Stimulated activated CD4-positive, alpha-beta T cell treated with anti-CD3 and anti-CD28 coated beads, Interleukin-1b, Interleukin-23, amount 100 ng/mL, for 48 hours (primary cell): ENCODE measurements around the gene SLC34A1.
"Not testable (repeated sequence)": the region's sequence is repeated elsewhere in the genome, so short reads cannot be mapped to it uniquely, and the experiment has no call there.

Experiments
- DNase-seq: peaks from one replicate; pipeline ENCODE4 v3.0.0-alpha.2; 2020

The SLC34A1 gene

DNA sequence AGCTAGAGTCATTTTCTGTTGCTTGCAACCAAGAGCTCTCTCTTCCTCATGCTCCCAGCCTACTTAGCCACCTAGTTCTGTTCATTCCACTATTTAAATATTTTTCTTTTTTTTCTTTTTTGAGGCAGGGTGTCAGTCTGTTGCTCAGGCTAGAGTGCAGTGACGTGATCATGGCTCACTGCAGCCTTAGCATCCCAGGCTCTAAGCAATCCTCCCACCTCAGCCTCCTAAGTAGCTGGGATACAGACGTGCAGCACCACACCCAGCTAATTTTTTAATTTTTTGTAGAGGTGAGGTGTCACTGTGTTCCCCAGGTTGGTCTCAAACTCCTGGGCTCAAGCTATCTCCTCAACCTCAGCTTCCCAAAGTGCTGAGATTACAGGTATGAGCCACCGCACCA, 30.2 kb downstream of the SLC34A1 start:
- DNase-seq: no peak

DNA sequence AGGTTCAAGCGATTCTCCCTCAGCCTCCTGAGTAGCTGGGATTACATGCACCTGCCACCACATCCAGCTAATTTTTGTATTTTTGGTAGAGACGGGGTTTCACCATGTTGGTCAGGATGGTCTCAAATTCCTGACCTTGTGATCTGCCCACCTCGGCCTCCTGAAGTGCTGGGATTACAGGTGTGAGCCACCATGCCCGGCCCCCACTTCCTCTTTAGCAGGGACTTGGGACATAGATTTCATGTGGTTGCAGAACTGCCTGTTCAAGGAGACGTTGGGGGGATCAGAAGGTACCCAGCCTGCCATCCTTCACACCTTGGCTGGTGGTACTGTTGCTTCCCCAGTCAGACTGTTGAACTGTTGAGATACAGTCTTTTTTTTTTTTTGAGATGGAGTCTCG, 32.8 kb downstream of the SLC34A1 start:
- not testable (repeated sequence) for DNase-seq

- DNase-seq: no peak
Observed at GRCh38 chr5:177419046-177419445, 34.8 kb downstream of the SLC34A1 start.

GRCh38 chr5:177420472-177420871, 36.2 kb downstream of the SLC34A1 start:
- DNase-seq: not testable (repeated sequence)

DNA sequence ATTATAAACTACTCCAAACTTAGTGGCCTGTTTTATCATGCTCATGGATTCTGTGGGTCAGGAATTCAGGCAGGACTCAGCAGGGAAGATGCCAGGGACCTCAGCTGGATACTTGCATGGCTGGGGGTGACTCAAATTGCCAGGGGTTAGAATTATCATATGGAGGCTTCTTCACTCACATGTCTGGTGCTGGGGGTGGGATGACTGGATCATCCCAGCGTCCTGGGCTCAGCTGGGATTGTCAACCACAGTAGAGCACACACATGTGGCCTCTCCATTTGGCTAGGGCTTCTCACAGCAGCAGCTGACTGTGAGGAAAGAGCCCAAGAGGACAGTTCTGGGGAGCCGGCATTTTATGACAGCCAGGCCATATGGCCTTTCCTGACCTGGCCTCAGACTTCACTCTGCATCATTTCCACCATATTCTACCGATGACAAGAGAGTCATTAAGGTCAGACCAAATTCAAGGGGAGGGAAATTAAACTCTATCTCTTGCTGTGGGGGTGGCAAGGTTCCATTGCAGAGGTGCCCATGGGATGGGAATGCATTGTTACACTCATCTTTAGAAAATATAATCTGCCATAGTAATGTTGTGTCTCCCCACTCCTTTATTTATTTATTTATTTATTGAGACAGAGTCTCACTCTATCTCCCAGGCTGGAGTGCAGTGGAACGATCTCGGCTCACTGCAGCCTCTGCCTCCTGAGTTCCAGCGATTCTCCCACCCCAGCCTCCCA, 37.0 kb downstream of the SLC34A1 start:
- no peak for DNase-seq

GRCh38 chr5:177423671-177424070, 39.4 kb downstream of the SLC34A1 start:
- no peak for DNase-seq

- peak; percentile 24 for DNase-seq
Observed at GRCh38 chr5:177425196-177425800, 41.1 kb downstream of the SLC34A1 start.

GRCh38 chr5:177425801-177426565, 41.7 kb downstream of the SLC34A1 start:
- DNase-seq: peak; percentile 100

DNA sequence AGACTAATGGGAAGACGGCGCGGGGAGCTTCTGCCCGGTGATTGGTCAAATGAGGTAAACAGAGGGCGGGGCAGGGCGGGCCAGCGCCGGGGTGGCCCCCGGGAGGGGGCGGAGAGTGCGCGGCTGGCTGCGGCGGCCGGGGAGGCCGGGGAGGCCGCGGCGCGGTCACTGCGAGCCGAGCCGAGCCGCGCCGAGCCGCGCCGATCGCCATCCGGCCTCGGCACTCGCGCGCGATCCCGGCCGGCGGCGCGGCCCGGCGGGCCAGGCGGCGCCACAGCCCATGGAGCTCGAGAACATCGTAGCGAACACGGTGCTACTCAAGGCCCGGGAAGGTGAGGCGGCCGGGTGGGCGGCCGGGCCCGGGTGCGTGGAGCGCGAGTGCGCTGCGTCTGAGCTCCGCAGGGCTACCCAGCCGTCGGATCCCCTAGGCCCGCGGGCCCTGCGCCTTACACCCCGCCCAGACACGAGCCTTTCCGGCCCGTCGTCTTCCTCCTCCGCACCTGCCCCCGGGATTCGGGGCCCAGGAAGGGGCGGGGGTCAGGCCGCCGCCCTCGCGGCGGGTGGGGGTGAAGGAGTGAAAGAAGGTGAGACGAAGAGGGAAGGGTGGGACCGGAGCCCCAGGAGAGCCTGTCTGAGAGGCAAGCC, 42.5 kb downstream of the SLC34A1 start, which contains the start of gene GRK6:
GRK6 (plus strand) TSS at position 111 of the 645 bp plus-strand sequence; CDS start at position 281, 170 bp downstream.
- DNase-seq: peak; percentile 71

DNA sequence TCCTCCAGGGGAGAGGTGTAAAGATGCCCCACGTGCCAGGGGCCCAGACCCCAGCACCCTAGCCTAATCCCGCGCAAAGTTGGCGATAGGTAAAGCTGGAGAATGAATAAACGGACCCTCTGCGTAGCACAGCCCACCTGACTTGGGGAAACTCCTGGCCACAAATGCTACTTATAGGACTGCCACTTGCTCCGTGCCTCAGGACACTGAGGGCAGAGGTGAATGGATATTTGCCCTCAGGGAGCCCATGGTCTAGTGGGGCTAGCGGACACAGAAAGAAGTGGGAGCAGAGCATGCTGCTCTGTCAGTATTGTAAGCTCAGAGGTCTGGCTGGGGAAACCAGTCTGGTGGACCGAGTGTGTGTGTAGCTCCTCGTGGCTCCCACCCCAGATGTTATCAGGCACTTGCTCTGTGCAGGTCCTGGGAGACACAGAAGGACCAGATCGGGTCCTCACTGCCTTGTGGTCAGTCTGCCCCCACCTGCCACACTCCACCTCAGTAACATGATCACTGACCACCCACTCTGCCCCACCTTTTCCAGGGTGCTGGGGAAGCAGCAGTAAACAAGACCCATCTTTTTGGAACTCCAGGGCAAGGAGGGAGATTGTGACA, 43.1 kb downstream of the SLC34A1 start:
- DNase-seq: no peak

- peak; percentile 61 for DNase-seq
Observed at GRCh38 chr5:177427919-177428573, 43.8 kb downstream of the SLC34A1 start.

GRCh38 chr5:177428574-177429217, 44.5 kb downstream of the SLC34A1 start:
- DNase-seq: no peak

- DNase-seq: peak; percentile 95
Observed at GRCh38 chr5:177429248-177430040, 45.2 kb downstream of the SLC34A1 start.

DNA sequence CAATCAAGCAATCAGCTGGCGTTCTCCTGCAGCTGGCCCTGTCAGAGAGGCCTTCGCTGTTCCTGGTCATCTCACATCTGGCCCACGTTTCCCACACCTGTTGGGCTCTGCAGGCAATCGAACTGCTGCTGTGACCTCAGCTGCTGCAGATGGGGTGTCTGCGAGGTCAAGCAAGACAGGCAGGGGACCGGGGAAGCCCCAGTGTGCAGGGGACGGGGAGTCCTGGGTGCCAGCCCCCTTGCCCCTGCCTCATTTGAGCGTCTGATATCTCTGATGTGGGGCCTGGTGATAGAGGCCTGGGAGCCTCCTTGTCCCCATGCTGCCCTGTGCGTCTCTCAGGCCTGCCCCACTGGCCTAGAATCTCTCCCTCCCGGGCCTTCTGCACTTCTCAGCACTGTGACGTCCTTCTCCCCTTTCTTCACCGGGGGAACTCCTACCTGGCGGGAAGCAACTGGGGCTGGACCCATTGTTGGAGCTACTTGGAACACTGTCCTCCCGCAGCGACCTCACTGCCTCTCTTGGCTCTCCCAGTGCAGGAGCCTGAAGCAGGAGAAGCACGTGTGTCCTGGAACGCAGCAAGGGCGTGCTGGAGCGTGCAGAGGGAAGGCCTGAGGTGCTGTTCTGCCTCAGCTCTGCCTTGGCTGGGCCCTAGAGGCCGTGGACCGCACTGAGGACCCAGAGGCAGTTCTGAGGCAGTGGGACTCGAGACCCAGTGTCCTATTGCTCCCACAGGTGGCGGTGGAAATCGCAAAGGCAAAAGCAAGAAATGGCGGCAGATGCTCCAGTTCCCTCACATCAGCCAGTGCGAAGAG, 46.1 kb downstream of the SLC34A1 start:
- no peak for DNase-seq

GRCh38 chr5:177430972-177431316, 46.7 kb downstream of the SLC34A1 start:
- no peak for DNase-seq

DNA sequence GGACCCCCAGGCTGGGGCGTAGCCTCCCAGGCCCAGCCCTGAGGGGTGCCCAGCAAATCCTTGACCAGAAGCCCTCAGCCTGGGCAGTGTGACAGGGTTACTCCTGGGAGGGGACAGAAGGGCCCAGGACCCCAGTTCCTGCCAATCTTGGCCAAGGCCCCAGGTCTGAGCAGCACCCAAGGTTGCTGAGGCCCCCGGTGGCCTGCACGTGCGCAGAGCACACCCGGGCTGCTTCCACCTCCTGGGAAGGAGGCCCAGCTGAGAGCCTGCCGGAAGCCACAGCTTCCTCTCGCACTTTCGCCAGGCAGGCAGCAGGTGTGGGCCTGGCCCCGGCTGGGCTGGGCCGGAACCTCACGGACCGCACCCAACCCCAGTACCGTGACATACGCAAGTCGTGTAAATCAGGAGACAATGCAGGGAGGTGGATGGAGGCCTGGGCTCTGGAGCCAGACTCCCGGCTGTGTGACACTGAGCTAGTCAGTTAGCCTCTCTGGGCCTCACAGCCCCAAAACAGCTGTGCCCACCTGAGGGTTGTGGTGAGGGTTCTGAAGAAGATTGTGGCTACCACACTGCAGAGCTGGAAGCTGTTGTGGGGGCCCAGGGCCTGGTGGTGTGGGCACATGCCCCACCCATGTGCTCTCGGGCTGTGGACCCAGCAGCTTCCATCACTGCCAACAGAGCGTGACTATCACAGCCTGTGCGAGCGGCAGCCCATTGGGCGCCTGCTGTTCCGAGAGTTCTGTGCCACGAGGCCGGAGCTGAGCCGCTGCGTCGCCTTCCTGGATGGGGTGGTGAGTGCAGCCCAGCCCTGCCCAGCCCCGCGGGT, 47.3 kb downstream of the SLC34A1 start:
- DNase-seq: peak; percentile 85

- DNase-seq: peak; percentile 66
Observed at GRCh38 chr5:177432143-177432838, 48.1 kb downstream of the SLC34A1 start.
